HUDEP-2 (cell line): ENCODE data around the gene C4BPA.

Source experiments
- DNase-seq, 76 experiments: peaks; one replicate each; lab custom pipeline; 2025; ENCODE audit not compliant: unreplicated experiment in 76 of 76; lab: John Stamatoyannopoulos, UW

Gene C4BPA

DNA sequence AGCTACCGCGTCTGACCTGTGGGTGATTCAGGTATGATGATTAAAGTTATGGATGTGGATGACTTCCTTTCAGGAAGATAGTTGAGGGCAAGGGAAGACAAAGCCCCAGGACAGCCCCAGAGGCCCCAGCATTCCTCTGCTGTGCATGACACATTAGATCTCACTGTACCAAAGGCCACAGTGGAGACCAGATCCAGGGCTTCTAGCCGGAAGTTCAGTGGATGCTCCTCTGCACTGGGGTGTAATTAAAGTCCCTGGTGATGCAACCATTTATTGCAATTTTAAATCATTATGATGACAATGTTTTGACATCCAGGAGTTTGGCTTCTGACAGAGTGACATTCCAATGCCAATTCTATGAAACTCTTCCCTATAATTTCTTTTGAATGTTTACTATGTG, 5.0 kb downstream of the C4BPA start:
- no peak for DNase-seq

DNA sequence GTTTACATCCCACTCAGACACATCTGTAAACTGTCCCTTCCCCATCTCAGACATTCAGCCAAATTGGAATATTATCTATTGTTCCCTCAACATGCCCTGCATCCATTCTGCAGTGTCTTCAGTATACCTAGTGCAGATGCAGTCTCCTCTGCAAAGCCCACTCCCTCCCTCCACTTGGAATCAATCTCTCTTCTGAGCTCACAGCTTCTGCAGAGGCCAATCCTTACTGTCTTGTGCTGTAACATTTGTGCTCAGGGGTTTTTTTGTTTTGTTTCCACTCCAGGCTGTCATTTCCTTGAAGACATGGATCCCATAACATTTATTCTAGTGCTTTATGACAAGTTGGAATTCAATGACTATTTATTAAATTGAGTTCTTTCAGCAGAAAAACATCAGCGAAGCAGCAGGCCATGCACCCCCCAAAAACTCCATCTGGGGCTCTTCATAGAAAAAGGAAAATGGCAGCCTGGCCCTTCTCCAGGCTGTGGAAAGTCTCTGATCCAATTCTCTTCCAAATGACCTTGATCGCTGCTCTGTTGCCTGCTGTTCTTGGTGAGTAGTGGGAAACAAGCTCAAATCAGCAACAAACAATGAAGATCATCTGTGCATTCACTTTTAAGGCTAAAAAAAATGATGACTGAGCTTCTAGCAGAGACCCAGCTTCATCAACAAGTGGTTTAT, 8.7 kb downstream of the C4BPA start:
- DNase-seq = no peak

DNA sequence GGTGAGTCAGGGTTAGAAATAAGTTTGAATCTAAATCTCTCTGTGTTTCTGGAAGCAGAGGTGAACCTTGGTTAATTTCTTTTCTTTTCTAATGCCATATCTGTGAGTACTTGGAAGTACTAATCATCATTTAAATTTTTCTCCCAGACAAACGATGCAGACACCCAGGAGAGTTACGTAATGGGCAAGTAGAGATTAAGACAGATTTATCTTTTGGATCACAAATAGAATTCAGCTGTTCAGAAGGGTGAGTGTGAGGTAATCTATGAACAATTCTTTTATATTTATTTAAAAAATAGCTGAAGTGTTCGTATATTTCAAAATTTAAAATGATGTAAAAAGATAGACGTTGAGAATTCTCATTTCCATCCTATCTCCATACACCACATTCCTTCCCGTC, 11.2 kb downstream of the C4BPA start:
- no peak for DNase-seq

DNA sequence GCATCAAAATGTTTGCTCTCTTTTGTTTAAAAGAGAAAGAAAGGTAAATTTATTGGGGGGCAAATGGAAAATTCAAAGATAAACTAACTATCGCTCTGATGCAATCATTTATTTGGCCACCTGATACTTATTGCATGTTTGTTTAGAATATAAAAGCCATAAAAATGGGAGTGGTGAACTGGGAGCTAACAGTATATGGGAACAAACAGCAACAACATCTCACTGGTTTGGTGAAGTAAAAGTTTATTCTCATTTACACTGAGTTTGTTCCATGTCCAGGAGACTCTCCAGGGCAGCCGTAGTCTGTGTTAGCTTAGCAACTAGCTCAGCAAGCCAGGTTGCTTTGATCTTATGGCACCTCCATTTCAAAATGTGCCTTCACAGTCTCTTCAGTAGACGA, 20.4 kb downstream of the C4BPA start:
- no peak for DNase-seq

DNA sequence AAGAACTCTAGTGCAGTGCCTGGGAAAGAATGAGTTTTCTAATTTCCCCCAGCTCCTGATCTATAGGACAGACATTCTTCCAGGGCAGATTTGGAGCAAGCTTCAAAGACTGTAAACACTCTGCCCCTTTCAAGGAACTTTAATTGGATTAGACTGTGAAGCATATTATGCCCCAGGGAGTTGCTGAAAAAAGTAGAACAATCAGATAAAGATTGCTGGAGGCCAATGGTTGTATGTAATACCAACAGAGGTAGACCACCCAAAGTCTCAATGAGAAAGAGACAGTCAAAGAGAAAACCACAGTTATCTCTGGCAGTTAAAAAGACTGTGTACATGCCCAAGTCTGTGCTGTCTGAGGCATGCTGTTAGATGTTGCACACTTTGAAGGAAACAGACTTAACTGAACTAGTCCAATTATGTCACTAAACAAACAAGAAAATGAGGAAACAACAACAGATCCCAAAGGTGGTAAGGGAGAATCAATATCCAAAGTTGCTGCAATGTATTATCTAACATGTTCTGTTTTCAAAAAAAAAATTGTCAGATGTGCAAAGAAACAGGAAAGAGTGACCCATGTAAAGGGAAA, 24.4 kb downstream of the C4BPA start:
- DNase-seq = no peak

DNA sequence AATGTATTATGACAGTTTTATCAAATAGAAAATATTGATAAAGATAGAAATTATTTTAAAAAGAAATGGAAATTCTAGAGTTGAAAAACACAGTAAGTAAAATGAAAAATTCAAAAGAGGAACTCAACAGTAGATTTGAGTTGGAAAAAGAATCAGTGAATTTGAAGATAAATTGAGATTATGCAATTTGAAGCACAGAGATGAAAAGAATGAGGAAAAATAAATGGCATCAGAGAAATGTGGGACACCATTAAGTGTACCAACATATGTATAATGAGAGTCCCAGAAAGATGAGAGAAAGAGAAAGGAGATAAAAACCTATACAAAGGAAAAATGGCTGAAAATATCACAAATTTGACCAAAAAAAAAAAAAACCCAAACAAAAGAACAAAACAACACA, 25.0 kb downstream of the C4BPA start:
- no peak for DNase-seq

DNA sequence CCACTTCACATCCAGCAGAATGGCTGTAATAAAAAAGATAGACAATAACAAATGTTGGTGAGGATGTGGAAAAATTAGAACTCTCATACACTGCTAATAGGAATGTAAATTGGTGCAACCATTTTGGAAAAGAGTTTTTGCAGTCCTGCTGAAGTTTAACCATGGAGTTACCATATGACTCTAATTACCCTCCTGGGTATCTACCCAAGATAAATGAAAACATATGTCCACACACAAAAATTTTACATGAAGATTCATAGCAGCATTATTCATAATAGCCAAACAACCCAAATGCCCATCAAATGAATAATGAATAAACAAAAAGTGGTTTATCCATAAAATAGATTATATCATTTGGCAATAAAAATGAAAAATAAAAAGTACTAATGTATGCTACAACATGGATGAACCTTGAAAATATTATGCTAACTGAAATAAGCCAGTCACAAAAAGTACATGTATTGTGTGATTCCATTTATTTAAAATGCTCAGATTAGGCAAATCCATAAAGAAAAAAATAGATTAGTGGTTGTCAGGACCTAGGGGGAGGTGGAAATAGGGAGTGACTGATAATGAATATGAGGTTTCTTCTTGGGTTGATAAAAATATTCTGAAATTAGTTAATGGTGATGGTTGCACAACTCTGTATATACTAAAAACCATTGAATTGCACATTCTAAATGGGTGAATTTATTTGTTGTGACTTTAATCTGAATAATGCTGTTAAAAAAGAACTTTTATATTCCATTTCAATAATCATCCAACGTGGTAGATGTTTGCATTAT, 26.4 kb downstream of the C4BPA start:
- no peak for DNase-seq

DNA sequence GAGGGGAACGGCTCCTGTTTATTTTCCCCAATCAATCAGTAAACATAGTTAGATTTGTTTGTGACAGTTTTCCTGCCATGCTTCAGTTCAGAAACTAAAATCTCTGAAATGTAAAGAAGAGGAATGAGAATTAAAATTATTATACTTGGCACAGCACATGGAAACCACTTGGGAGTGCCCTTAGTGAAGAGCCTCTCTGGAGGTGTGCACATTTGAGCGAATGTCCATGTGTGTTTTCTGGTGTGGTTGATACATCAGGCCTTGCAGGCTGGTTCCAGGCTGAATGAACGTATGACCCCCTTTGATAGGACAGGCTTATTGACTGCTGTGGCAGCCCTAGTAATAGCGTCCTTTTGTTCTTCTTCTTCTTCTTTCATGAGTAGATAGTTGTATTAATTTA, 27.1 kb downstream of the C4BPA start:
- no peak for DNase-seq

DNA sequence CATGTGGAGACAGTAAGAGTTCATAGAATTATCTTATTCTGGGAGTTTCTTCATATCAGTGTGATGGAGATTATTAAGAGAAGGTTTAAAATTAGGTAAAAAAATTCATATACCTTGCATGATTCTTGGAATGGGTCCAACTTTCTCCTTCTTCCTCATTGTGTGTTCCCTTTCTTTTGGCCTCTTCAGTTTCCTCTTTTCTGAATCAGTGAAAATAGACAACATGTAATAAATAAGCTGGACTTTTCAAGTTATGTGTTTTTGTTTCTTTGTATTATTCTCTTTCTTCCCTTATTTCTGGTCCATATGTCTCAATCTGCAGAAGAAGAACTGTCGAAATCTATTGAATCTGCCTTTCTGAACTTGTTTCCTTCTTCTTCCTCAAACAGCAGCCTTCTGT, 30.5 kb downstream of the C4BPA start:
- no peak for DNase-seq

DNA sequence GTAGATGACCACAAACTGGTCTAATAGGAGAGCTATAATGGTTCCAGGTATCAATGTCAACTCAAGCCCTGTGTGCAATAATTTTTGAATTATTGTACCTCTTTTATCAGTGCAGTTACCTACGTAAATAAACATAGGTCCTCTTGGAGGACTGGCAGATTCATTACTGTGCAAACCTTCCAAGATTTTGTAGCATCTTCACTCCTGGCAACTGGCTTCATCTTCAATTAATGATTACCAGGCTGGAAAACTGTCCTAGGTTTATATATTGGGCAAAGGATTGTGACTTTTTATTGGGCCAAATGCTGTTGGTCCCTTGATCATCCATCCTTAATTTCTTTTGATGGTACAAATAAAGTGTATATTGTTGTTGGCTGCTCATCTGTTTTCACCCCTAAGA, 35.6 kb downstream of the C4BPA start:
- no peak for DNase-seq

DNA sequence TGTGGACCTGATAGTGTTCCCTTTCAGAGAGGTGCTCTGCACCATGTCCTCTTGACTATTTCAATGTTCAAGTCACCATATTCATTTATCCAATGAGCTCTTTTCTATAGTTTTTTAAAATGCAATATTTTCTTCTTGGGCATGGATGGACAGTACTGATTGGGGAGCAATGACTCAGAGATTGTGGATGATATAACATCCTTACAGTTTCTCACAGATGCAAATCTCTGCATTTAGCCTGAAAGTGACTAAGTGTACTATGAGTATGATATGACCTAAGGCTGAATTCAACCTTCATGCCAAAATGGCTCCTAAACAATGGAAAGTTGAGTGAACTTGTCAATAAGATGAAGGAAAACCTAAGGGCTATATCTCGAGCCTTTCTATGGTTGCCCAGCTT, 36.5 kb downstream of the C4BPA start:
- no peak for DNase-seq

DNA sequence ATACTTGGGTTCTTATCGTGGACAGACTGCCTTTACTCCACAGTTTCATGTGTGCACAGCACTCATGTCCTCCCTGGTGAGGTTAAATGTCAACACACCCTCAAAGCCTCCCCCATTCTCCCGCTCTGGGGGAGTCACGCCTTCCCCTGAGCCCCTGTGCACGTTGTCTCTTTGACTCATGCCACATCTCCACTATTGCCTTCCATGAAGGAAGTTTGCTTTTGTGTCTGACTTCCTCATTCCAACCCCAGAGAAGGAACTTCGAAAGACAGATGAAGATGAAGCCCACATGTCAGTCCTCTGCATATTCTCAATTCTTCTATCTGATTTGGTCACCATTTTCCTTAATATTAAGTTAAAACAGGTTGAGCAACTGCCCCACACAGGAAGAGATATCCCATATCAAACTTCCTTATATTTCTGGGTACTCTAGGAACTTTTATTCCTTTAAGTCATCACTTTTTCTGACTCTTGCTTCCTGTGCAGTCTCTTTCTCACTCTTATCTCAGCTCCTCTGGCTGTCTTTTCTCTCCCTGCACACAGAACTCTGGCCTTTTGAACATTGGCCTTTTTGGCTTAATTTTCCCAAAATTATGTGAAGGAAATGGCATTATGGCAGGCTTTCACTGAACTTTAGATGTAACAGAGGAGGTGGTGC, 41.5 kb downstream of the C4BPA start:
- no peak for DNase-seq

DNA sequence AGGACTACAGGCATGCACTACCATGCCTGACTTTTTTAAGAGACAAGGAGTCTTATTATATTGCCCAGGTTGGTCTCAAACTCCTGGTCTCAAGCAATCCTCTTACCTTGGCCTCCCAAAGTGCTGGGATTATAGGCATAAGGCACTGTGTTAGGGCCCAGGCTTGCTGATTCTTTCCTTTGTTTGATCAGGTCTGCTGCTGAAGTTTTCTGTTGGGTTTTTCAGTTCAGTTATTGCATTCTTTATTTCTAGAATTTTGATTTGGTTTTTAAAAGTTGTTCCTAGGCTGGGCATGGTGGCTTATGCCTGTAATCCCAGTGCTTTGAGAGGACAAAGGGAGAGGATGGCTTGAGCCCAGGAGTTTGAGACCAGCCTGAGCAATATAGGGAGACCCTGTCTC, 47.9 kb downstream of the C4BPA start:
- no peak for DNase-seq

DNA sequence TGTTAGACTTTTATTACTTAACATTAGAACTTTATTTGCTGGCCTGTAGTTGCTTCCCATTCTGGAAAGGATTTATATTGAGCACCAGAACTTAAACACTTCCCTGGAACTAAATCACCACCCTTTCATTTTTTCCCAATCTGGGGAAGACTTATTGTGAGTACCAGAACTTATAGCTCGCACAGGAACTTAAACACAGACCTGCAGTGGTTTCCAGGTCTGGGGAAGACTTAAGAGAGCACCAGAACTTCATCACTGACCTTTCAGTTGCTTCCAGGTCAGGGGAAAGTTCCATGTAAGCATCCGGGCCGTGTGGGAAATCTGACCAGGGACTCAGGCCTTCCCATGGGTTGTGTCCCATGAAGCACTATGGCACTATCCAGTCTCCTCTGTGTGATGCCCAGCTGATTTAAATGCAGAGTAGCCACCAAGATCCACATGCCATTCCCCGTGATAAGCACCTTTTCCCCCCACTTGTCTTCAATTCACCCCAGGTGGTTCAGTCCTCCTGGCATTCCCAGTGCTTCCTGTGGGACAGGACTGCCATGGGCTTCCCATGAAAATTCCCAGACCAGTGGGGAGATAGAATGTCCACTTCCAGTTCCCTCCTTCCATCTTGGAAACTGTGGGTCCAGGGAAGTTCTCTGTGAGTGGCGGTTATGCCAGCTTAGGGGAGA, 48.9 kb downstream of the C4BPA start:
- DNase-seq = no peak

DNA sequence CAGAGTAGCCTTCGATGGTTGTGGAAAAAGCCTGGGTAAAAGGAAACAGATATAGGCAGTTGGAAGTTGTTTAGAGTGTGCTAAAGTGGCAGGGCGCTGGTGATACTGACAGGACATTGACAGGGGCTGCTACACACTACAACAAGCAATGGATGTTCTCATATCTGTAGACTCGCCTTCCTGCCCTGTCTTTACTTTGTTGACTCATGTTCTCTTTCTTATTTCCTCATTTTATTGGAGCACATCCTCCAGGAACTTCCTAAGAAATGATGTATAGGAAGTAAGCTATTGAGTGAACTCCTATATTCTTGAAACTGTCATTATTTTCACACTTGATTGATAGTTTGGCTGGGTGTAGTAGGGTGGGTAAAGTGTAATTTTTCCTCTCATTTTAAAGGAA, 51.0 kb downstream of the C4BPA start:
- DNase-seq = no peak

DNA sequence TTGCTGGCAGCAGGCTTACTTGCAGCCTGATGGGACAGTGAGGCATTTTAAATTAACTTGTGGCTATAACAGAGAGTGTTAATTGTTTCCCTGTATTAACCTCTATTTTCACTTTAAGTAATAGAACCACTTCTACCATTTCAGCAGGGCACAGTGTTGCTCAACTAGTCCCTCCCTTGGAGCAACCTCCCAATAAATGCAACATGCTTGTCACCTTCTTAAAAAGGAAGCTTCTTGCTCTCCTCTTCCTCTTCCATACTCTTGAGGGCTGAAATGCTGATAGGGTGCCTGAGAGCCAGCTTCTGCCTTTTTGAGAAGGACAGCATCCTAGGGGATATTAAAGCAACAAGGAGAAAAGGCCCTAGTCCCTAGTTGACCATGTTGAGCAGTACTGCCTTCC, 52.1 kb downstream of the C4BPA start:
- no peak for DNase-seq

DNA sequence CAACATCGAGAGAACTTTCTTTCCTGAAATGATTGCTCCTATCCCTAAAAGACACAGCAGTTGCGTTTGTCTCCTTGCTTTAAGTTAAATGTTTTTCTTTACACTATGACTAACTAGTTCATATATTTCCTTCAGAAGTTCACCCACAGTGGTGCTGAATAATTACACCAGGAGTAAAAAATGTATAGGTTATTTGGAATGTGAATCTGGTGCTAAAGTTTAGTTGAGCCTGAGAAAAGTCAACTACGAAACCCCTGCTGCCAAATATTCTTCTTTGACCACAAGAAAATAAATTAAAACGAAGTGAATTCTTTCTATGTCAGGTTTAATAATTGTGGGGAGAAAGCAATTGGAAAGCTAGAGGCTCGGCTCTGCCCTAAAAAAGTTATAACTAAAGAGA, 52.8 kb downstream of the C4BPA start:
- DNase-seq = no peak

DNA sequence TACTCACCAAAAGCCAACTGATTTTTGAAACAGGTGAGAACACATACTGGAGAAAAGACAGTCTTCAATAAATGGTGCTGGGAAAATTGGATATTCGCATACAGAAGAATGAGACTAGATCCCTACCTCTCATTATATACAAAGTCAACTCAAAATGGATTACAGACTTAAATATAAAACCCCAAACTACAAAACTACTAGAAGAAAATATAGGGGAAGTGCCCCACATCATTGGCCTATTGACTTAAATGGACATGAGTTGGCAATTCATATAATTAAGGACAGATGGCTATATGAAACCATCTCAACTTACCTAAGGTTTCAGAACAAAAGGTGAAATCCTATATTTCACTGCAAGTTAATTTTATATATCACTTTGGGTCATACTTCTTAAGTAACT, 60.1 kb downstream of the C4BPA start:
- no peak for DNase-seq

DNA sequence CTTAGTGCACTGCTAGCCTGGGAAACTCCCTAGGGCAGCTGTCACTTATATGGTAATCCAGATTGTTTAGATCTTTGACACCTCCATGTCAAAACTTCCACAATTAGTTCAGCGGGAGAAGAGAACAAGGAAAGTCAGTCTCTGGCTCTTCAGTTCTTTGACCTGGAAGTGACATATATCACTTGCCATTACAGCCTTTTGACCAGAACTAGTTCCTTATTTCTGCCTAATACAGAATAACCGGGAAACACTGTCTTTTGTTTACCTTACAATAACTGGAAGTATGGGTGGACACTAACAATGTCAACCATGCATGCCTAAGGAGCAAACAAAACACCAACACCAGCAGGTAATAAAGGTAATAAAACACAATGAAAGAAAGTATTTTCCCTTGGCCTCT, 68.3 kb downstream of the C4BPA start:
- no peak for DNase-seq

DNA sequence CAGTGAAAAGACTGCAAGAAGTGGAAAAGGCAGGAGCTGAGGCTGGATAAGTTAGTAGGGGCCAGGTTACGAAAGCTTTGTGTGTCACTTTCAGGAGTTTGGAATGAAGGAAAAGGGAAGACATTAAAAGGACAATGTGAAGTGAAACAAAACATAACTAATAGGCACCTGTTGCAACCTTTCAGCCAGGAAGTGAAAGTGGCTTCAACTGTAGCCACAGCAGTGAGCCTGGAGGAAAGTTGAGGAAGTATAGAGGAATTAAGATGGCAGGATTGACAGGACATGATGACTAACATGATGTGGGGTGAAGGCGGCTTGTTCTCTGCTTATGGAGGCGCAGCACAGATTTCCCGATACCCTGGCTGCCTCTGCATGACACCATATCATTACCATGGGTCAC, 68.9 kb downstream of the C4BPA start:
- no peak for DNase-seq

DNA sequence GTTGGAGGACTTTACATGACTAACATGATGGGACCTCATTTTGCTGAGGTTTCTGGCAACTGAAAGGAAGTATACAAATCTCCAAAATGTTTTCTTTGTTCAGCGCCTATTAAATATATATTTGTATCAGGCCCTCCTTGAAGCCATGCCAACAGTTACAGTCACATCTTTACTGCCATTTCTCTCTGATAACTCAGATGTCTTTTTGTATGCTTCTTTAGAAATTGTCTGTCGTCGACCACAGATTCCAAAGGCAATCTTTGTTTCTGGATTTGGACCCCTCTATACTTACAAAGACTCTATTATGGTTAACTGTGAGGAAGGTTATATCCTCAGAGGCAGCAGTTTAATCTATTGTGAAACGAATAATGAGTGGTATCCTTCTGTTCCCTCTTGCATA, 69.4 kb downstream of the C4BPA start:
- DNase-seq = no peak
